SK-N-SH treated with all-trans-retinoic acid at 6 μM for 48 hours (cell line): ENCODE results near the gene ALDH8A1.

Source experiments
- ATAC-seq: fragments of 200-7000 bp; cut with Tn5 transposase; 3 replicates; pipeline ENCODE4 v1.9.1; 2020; ENCODE audit warnings: mild to moderate bottlenecking, moderate library complexity
- ARNTL ChIP-seq: fragments of 450-650 bp; formaldehyde crosslinking; IDR thresholded peaks from 2 replicates; pipeline ENCODE4 v1.5.0; 2020; ENCODE audit warnings: low read depth, mild to moderate bottlenecking, moderate library complexity, borderline replicate concordance
- BACH2 ChIP-seq: fragments of 250-450 bp; sonication (Bioruptor Pico); IDR thresholded peaks from 2 replicates; pipeline ENCODE4 v1.9.0; 2021; ENCODE audit warnings: mild to moderate bottlenecking, borderline replicate concordance
- CREB5 ChIP-seq: fragments of 250-450 bp; sonication (Bioruptor Pico); IDR thresholded peaks from 2 replicates; pipeline ENCODE4 v1.5.1; 2020; ENCODE audit warnings: low read depth, mild to moderate bottlenecking, moderate library complexity
- CSDC2 ChIP-seq: fragments of 250-450 bp; sonication (Bioruptor Pico); IDR thresholded peaks from 2 replicates; pipeline ENCODE4 v1.5.0; 2020; ENCODE audit warnings: mild to moderate bottlenecking, moderate library complexity
- CSRNP3 ChIP-seq: fragments of 250-450 bp; sonication (Bioruptor Pico); IDR thresholded peaks from 2 replicates; pipeline ENCODE4 v1.5.1; 2021; ENCODE audit warnings: mild to moderate bottlenecking, moderate library complexity
- ESRRG ChIP-seq: fragments of 250-450 bp; sonication (Bioruptor Pico); IDR thresholded peaks from 2 replicates; pipeline ENCODE4 v1.6.1; 2021; ENCODE audit warnings: mild to moderate bottlenecking
- GLIS3 ChIP-seq: fragments of 250-450 bp; sonication (Bioruptor Pico); IDR thresholded peaks from 2 replicates; pipeline ENCODE4 v1.5.0; 2020; ENCODE audit warnings: mild to moderate bottlenecking, moderate library complexity
- ISL1 ChIP-seq: fragments of 250-450 bp; sonication (Bioruptor Pico); IDR thresholded peaks from 2 replicates; pipeline ENCODE4 v2.1.2; 2022; ENCODE audit warnings: mild to moderate bottlenecking, moderate library complexity
- PATZ1 ChIP-seq: fragments of 250-450 bp; sonication (Bioruptor Pico); IDR thresholded peaks from 2 replicates; pipeline ENCODE4 v1.8.0; 2020; ENCODE audit warnings: mild to moderate bottlenecking, moderate library complexity, borderline replicate concordance
- POU6F1 ChIP-seq: fragments of 250-450 bp; sonication (Bioruptor Pico); IDR thresholded peaks from 2 replicates; pipeline ENCODE4 v1.8.0; 2021; ENCODE audit warnings: low read depth, mild to moderate bottlenecking, moderate library complexity, borderline replicate concordance
- PPARA ChIP-seq: fragments of 250-450 bp; sonication (Bioruptor Pico); IDR thresholded peaks from 2 replicates; pipeline ENCODE4 v1.5.0; 2020; ENCODE audit warnings: mild to moderate bottlenecking, borderline replicate concordance
- RARB ChIP-seq: fragments of 250-450 bp; sonication (Bioruptor Pico); IDR thresholded peaks from 2 replicates; pipeline ENCODE4 v1.8.0; 2021; ENCODE audit warnings: mild to moderate bottlenecking, moderate library complexity
- SNAI2 ChIP-seq: fragments of 250-450 bp; sonication (Bioruptor Pico); IDR thresholded peaks from 2 replicates; pipeline ENCODE4 v1.5.0; 2020; ENCODE audit warnings: mild to moderate bottlenecking, moderate library complexity
- TCF4 ChIP-seq: fragments of 250-450 bp; sonication (Bioruptor Pico); IDR thresholded peaks from 2 replicates; pipeline ENCODE4 v1.8.0; 2021; ENCODE audit warnings: mild to moderate bottlenecking, moderate library complexity, borderline replicate concordance
- TOX ChIP-seq: fragments of 250-450 bp; sonication (Bioruptor Pico); IDR thresholded peaks from 2 replicates; pipeline ENCODE4 v1.8.0; 2021; ENCODE audit warnings: mild to moderate bottlenecking, moderate library complexity, borderline replicate concordance
- TSHZ2 ChIP-seq: fragments of 250-450 bp; sonication (Bioruptor Pico); IDR thresholded peaks from 2 replicates; pipeline ENCODE4 v1.5.0; 2020; ENCODE audit warnings: mild to moderate bottlenecking, moderate library complexity
- ZC3H10 ChIP-seq: fragments of 250-450 bp; sonication (Bioruptor Pico); IDR thresholded peaks from 2 replicates; pipeline ENCODE4 v1.5.1; 2021; ENCODE audit warnings: mild to moderate bottlenecking, moderate library complexity
- ZFP3 ChIP-seq: fragments of 250-450 bp; sonication (Bioruptor Pico); IDR thresholded peaks from 2 replicates; pipeline ENCODE4 v1.5.0; 2020; ENCODE audit warnings: mild to moderate bottlenecking, moderate library complexity
- ZFP30 ChIP-seq: fragments of 450-650 bp; formaldehyde crosslinking; IDR thresholded peaks from 2 replicates; pipeline ENCODE4 v1.5.0; 2022; ENCODE audit warnings: mild to moderate bottlenecking, moderate library complexity
- ZNF565 ChIP-seq: fragments of 450-650 bp; formaldehyde crosslinking; conservative IDR thresholded peaks from 2 replicates; pipeline ENCODE4 v1.5.0; 2020; ENCODE audit warnings: low read depth, mild to moderate bottlenecking, moderate library complexity
- ZNF70 ChIP-seq: fragments of 450-650 bp; formaldehyde crosslinking; IDR thresholded peaks from 2 replicates; pipeline ENCODE4 v1.5.0; 2020; ENCODE audit warnings: mild to moderate bottlenecking, moderate library complexity
- ZNF8 ChIP-seq: fragments of 450-650 bp; formaldehyde crosslinking; IDR thresholded peaks from 2 replicates; pipeline ENCODE4 v1.5.0; 2020; ENCODE audit warnings: mild to moderate bottlenecking, moderate library complexity

Gene ALDH8A1

GRCh38 chr6:134882426-134883038, 67.4 kb downstream of the ALDH8A1 start:
- ATAC-seq: peak; percentile 35; the same call in 2 of the 3 replicates
- TF ChIP-seq GLIS3 (CRISPR knock-in tag) (no peak), CREB5 (CRISPR knock-in tag) (no peak), CSRNP3 (CRISPR knock-in tag) (no peak), POU6F1 (CRISPR knock-in tag) (no peak), RARB (CRISPR knock-in tag) (no peak), ZNF565 (no peak), TCF4 (CRISPR knock-in tag) (no peak), ESRRG (CRISPR knock-in tag) (no peak), CSDC2 (CRISPR knock-in tag) (no peak), TSHZ2 (no peak), ZNF8 (no peak), BACH2 (no peak), ZNF70 (CRISPR knock-in tag) (no peak)

GRCh38 chr6:134880487-134881190, 69.3 kb downstream of the ALDH8A1 start:
- peak; percentile 87 for ATAC-seq
- TF ChIP-seq ZC3H10: 0 out of 2 replicates have a peak, but pooled peaks have one; percentile 19
- TF ChIP-seq ESRRG (CRISPR knock-in tag): no peak
- TF ChIP-seq POU6F1 (CRISPR knock-in tag): peak; percentile 8; the same call in 1 of the 2 replicates

GRCh38 chr6:134878136-134878535, 71.8 kb downstream of the ALDH8A1 start:
- ATAC-seq: no peak
- TF ChIP-seq PPARA: no peak
- no peak for TF ChIP-seq TSHZ2
- no peak for TF ChIP-seq GLIS3 (CRISPR knock-in tag)
- TF ChIP-seq CSDC2 (CRISPR knock-in tag): no peak
- TF ChIP-seq ISL1 (CRISPR knock-in tag): no peak
- no peak for TF ChIP-seq ZC3H10
- TF ChIP-seq ZNF70 (CRISPR knock-in tag): no peak
- no peak for TF ChIP-seq ZFP3 (CRISPR knock-in tag)
- TF ChIP-seq BACH2: no peak
- TF ChIP-seq ARNTL (CRISPR knock-in tag): no peak
- TF ChIP-seq RARB (CRISPR knock-in tag): no peak
- no peak for TF ChIP-seq TOX (CRISPR knock-in tag)
- no peak for TF ChIP-seq SNAI2 (CRISPR knock-in tag)
- TF ChIP-seq TCF4 (CRISPR knock-in tag): no peak
- no peak for TF ChIP-seq ZFP30
- TF ChIP-seq PATZ1 (CRISPR knock-in tag): no peak
